Transverse colon (tissue), 3 donors: ENCODE data around the gene DNAH11.

Experiments
- EP300 ChIP-seq: sonication (generic); formaldehyde crosslinking; IDR thresholded peaks from one replicate; pipeline ENCODE4 v1.6.1; 2017; ENCODE audit warnings: antibody characterized with exemption, low read depth
- POLR2A ChIP-seq: fragments of 450-650 bp; IDR thresholded peaks from one replicate; pipeline ENCODE4 v1.6.1; 2016; ENCODE audit warnings: antibody characterized with exemption, mild to moderate bottlenecking, moderate library complexity
- TF ChIP-seq, protein P1 (sequence below), 5 experiments: fragments of 200-600 bp in 3 of 5; fragments of 450-650 bp in 2 of 5; sonication (generic) in 3 of 5; IDR thresholded peaks; 1 replicate in 2 of 5; 2 replicates in 3 of 5; pipeline ENCODE4 v1.5.1; 2016 to 2017; ENCODE audit warnings: antibody characterized with exemption in 5 of 5, inconsistent platforms in 3 of 5, mild to moderate bottlenecking in 2 of 5, moderate library complexity in 1 of 5

- TF ChIP-seq EP300: no peak
- TF ChIP-seq, protein P1, sequence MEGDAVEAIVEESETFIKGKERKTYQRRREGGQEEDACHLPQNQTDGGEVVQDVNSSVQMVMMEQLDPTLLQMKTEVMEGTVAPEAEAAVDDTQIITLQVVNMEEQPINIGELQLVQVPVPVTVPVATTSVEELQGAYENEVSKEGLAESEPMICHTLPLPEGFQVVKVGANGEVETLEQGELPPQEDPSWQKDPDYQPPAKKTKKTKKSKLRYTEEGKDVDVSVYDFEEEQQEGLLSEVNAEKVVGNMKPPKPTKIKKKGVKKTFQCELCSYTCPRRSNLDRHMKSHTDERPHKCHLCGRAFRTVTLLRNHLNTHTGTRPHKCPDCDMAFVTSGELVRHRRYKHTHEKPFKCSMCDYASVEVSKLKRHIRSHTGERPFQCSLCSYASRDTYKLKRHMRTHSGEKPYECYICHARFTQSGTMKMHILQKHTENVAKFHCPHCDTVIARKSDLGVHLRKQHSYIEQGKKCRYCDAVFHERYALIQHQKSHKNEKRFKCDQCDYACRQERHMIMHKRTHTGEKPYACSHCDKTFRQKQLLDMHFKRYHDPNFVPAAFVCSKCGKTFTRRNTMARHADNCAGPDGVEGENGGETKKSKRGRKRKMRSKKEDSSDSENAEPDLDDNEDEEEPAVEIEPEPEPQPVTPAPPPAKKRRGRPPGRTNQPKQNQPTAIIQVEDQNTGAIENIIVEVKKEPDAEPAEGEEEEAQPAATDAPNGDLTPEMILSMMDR (IDR thresholded peaks at IDR 0.05): no peak
- TF ChIP-seq POLR2A: no peak
Observed at GRCh38 chr7:21887779-21888178, 344.9 kb downstream of the DNAH11 start.
